ENCODE results near the gene GINS3. TPM values are rescaled to one million over a fixed set of nuclear protein-coding genes. Genes with fewer than 3 reads are reported as not detected.

The GINS3 gene
- total and polyA plus RNA-seq, 2 experiments from 2014 or later: 8.8 to 17.8 TPM

Small RNA genes within 50 kb of the gene (small RNA-seq; reads per million reads assigned to genes)
- gene RNU6-1110P (ENCODE audit: low replicate concordance) (not detected), gene RNU6-269P (ENCODE audit: low replicate concordance) (not detected)

Other genes with a start within 250 kb of the GINS3 start
- 102 and 112 TPM in 2 replicates for gene CSNK2A2, start 194.4 kb upstream of the GINS3 start, total RNA-seq (2014; rRNA removed; shearing (Covaris generic))
- 40.5 and 44.7 TPM in 2 replicates for gene CSNK2A2, start 194.4 kb upstream of the GINS3 start, polyA plus RNA-seq (2016; fragmentation: Nextera tagmentation; extraction: Ambion mirVana)
- gene PRSS54, start 97.4 kb upstream of the GINS3 start, total RNA-seq (2014; rRNA removed; shearing (Covaris generic)): not detected in 2 replicates
- not detected in 2 replicates for gene PRSS54, start 97.4 kb upstream of the GINS3 start, polyA plus RNA-seq (2016; fragmentation: Nextera tagmentation; extraction: Ambion mirVana)
- 29.8 and 32.1 TPM in 2 replicates for gene NDRG4, start 107.7 kb downstream of the GINS3 start, total RNA-seq (2014; rRNA removed; shearing (Covaris generic))
- 16.3 TPM in 2 replicates for gene NDRG4, start 107.7 kb downstream of the GINS3 start, polyA plus RNA-seq (2016; fragmentation: Nextera tagmentation; extraction: Ambion mirVana)
- gene SETD6, start 123.0 kb downstream of the GINS3 start, total RNA-seq (2014; rRNA removed; shearing (Covaris generic)): 54.0 and 61.3 TPM in 2 replicates
- gene SETD6, start 123.0 kb downstream of the GINS3 start, polyA plus RNA-seq (2016; fragmentation: Nextera tagmentation; extraction: Ambion mirVana): 33.7 and 39.7 TPM in 2 replicates
- gene CNOT1, start 237.4 kb downstream of the GINS3 start, total RNA-seq (2014; rRNA removed; shearing (Covaris generic)): 298 and 319 TPM in 2 replicates
- 46.4 and 59.2 TPM in 2 replicates for gene CNOT1, start 237.4 kb downstream of the GINS3 start, polyA plus RNA-seq (2016; fragmentation: Nextera tagmentation; extraction: Ambion mirVana)

All from GM23338 (cell line).